DMS79 (cell line): ENCODE data around the gene RNF113A.
"Not testable (repeated sequence)": the region's sequence is repeated elsewhere in the genome, so short reads cannot be mapped to it uniquely, and the experiment has no call there.

ENCODE experiments used
- DNase-seq: peaks from one replicate; lab custom pipeline; 2025; lab: John Stamatoyannopoulos, UW

The RNF113A gene

DNA sequence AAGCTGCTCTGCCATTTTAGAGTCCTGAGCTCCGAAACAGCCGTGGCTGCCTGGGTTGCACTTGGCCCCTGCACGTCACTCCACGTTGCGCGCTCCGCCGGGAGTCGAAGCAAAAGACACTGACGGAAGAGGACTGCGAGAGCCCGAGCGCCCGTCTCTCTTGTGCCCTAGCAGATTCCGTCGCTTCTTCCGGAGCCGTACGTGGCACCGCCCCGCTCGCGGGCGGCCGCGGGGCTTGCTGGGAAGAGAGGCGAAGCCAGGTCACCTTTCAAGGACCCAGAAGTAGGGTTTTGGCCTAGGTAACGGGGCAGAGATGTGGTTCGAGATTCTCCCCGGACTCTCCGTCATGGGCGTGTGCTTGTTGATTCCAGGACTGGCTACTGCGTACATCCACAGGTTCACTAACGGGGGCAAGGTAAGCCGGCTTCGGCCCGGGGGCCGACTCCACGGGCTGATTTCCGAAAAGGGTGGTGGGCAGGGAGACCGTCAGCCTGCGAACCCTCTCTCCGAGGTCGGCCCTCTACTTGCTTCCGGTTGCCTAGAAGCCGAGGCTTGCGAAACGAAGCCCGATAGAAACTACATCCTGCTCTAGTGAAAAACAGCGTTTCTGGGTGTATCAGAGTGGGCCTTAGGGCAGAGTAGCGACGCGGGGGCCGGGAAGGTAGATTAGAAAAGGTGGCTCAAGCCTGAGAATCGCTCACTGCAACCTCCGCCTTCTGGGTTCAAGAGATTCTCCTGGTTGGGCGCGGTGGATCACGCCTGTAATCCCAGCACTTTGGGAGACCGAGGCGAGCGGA is at the start of gene RNF113A, which contains the start of gene NDUFA1:
Gene RNF113A (minus strand): TSS at position 135 of the 797 bp plus-strand sequence. CDS start 120 bp downstream, at position 15.
Gene NDUFA1 (plus strand): TSS at position 234 of the 797 bp plus-strand sequence. CDS start 80 bp downstream, at position 314.
- peak; percentile 30 for DNase-seq

DNA sequence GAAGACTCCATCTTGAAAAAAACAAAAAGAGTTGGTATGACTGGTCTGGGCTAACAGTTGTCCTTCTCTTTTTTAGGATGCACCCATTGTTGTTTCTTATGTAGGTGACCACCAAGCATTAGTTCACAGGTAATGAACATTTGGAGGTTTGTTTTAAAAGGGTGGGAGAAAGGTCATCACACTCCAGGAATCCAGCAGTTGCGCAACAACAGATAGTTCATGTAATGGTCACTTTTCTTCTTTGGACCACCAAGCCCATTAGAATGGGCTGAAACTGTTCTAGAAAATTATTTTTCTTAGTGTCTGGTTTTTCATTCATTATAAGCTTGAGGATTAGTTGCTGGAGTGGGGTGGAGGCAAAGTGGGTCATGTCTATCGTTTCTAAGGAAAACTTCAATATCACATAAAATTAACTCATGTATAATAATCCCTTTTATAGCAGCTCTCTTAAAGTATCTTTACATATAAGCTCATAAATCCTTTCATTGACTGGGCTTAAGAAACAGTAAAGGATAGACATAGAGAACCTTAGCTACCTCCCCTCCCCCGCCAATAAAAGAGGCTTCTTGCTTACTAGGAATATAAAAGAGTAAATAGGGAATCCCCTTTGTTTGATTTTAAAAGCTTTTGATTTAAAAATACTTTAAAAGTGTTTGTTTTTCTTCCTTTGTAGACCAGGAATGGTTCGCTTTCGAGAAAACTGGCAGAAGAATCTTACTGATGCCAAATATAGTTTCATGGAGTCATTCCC is 48.5 kb upstream of the RNF113A start:
- DNase-seq: no peak

DNA sequence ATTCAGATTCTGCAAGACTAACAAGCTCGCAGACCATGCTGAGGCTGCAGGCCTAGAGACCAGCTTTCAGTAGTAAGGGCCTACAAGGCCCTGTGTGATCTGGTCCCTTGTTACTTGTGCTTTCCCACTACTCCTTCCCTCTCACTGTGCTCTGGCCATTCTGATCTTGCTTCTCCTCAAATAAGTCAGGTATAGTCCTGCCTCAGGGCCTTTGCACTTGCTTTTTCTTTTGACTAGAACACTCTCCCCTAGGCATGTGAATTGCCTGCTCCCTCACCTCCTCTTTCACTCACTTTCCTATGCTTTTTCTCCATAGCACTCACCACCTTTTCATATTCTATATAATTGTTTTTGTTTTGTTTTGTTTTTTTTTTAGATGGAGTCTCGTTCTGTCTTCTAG is 46.3 kb upstream of the RNF113A start:
- DNase-seq: no peak

DNA sequence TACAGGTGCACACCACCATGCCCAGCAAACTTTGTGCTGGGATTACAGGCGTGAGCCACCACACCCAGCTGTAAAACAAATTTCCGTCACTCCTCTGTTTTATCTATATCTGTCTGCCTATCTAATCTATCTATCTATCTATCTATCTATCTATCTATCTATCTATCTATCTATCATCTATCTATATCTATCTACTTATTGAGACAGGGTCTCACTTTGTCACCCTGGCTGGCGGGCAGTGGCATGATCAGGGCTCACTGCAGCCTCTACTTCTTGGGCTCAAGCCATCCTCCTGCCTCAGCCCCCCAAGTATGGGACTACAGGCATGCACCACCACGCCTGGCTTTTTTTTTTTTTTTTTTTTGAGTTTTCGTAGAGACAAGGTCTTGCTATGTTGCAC is 44.8 kb upstream of the RNF113A start:
- DNase-seq: no peak

GRCh38 chrX:119900976-119901375 is 29.4 kb upstream of the RNF113A start:
- no peak for DNase-seq

- no peak for DNase-seq
Measured at GRCh38 chrX:119899125-119899524, 27.6 kb upstream of the RNF113A start.

DNA sequence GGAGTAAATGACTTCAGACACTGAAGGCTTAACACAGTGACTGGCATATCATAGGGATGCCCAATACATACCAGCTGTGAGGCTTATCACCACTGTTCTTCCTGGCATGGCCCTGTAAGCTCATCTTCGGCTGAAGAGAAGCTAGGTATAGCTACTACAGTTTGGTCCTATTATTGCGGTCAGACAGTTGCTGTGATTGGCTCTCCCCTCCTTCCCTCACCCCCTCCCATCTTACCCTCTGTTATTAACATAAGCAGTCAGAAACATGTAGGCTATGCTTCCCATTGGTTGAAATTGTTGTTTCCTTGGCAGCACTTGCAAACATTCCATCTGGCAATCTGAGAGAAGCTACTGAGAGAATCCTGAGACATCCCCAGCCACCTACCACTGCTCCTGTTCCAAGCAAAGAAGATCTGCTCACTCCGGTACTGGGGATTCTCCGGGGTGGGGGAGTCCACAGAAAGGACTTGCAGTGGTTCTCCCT is 24.4 kb upstream of the RNF113A start, which contains the start of gene AKAP14:
Gene AKAP14 (plus strand): TSS at position 51 of the 484 bp plus-strand sequence. CDS start 7,331 bp downstream, outside the sequence.
- no peak for DNase-seq

DNA sequence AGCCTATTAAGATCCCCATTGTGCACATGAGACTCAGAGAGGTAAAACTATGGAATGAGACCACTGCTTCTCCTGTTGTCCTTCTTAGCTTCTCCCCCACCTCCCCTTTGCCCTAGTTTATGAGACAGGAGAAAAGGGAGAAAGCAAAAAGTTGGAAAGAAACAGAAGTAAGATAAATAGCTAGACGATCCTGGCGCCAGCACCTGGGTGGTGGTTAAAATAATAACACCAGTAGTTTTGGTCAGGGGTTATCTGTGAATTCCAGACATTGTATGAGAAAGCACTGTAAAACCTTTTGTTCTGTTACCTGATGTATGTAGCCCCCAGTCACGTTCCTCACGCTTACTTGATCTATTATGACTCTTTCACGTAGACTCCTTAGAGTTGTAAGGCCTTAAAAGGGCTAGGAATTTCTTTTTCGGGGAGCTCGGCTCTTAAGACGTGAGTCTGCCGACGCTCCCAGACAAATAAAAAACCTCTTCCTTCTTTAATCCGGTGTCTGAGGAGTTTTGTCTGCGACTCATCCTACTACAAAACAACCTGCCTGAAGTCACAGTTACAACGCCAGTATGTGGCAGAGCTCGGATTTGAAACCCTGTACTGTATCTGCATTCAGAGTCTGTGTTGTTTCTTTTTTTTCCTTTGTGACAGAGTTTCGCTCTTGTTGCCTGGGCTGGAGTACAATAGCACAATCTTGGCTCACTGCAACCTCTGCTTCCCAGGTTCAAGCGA is 20.6 kb upstream of the RNF113A start:
- DNase-seq: not testable (repeated sequence)

DNA sequence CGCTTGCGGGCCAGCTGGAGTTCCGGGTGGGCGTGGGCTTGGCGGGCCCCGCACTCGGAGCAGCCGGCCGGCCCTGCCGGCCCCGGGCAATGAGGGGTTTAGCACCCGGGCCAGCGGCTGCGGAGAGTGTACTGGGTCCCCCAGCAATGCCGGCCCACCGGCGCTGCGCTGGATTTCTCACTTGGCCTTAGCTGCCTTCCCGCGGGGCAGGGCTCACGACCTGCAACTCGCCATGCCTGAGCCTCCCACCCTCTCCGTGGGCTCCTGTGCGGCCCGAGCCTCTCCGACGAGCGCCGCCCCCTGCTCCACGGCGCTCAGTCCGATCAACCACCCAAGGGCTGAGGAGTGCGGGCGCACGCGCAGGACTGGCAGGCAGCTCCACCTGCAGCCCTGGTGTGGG is 19.1 kb upstream of the RNF113A start:
- not testable (repeated sequence) for DNase-seq

DNA sequence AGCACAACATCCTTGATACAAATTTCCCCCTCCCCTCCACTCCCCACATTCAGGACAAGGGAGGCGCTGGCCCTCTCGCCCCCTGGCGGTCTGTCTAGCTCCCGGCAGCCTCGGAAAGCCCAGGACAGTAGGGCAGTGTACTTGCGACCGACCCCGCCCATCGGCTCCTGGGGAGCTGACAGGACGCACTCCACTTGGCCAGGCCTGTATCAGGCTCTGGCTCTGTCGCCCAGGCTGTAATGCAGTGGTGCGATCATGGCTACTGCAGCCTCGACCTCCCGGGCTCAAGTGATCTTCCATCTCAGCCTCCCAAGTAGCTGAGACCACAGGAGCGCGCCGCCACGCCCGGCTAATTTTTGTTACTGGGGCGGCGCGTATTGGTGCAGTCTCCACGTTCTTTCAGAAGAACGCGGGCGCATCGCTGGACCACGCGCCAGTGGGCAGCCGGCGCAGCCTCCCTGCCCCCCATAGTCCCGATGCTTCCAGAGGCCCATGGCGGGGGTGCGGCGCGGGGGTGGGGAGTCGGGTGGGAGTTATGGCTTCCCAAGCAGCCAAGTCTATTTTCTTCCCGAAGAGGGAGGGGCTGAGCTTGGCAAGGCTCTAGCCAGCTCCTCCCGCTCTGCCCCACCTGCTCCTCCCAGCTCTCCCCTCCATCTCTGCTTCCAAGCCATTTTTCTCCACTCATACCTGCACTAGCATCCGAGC is 16.3 kb upstream of the RNF113A start:
- peak; percentile 32 for DNase-seq

GRCh38 chrX:119885554-119886428 is 14.3 kb upstream of the RNF113A start:
- DNase-seq: no peak

DNA sequence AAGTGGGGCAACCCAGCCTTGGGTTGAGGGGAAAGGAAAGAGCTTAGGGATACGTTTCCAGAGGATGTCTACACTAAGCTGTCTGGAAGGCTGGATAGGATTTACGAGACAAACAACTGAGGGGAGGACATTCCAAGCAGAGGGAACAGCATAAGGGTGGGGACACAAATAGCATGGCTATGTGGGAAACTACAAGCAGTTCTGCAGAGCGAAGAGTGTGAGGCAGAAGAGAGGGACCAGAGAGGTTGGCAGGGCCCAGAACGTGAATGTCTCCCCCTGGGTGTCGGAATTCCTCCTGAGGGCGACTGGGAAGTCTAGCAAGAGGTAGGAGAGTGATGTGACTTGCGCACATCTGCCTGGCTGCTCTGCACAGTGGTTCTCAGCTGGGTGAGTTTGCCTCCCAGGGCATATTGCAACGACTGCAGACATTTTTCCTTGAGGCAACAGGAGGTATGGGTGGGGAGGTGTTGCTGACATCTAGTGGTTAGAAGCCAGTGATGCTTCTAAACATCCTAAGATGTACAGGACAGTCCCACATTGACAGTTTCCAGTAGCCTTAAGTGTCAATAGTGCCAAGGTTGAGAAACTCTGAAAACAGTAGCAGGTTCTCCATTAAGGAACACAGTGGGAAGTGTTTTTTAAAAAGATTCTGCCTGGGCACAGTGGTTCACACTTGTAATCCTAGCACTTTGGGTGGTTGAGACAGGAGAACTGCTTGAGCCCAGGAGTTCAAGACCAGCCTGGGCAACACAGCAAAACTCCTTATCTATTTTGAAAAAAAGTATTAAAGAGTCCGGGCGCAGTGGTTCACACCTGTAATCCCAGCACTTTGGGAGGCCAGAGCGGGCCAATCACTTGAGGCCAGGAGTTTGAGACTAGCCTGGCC is 9.3 kb upstream of the RNF113A start:
- no peak for DNase-seq

GRCh38 chrX:119880076-119880475 is 8.5 kb upstream of the RNF113A start:
- no peak for DNase-seq

DNA sequence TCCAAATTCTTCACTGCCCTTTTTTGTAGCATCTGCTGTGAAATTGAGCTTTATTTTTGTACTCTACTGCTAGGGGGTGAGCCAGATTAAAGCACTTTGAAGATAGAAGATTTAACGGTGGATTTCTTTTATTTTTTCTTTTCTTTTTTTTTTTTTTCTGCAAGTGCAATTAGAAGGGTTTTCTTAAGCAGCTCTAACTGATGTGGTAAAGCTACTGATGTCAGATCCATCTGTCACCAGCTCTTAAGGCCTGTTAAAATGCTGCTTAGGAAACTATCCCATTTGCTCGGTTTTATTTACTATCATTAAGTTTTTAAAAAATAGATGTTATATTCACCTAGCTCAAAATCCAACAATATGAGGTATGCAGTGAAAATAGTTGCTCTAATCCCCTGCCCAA is 7.2 kb upstream of the RNF113A start:
- DNase-seq: no peak

DNA sequence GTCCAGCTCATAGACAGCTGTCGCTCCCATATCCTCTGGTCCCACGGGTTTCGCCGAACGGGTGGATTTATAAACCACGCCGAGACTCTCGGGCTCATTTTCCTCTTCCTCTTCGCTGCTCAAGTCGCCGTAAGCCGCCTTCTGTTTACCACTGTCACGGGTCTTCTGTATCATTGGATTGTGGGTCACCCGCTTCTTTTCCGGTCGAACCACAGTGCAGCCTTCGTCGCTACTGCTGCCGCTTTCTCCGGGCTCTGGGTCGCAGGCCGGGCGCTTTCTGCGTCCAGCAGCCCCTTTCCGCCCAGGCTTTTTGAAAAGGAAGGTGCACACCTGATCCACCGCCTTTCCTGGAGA is 311 bp downstream of the RNF113A start:
- no peak for DNase-seq

- DNase-seq: peak; percentile 3
Measured at GRCh38 chrX:119870626-119871131, 854 bp downstream of the RNF113A start.

- no peak for DNase-seq
Measured at GRCh38 chrX:119853444-119853843, 18.1 kb downstream of the RNF113A start.

GRCh38 chrX:119852382-119853353 is 18.9 kb downstream of the RNF113A start, which contains the start of gene UPF3B:
Gene UPF3B, minus strand, starts transcription at chrX:119852963. Its CDS starts 35 bp downstream, at chrX:119852928.
- DNase-seq: peak; percentile 95
